Inferior parietal cortex (tissue), 1 donor: ENCODE data around the gene PROC.

Source experiments
- DNase-seq: peaks from one replicate; pipeline ENCODE4 v3.0.0-alpha.2; 2016; ENCODE audit errors: extremely low spot score

Gene PROC

GRCh38 chr2:127418300-127419111 lies at the start of gene PROC:
TSS of gene PROC (plus strand) at chr2:127418427. CDS start at chr2:127419943, 1,516 bp downstream.
- no peak for DNase-seq

GRCh38 chr2:127370010-127370409 lies 48.2 kb upstream of the PROC start:
- DNase-seq = no peak

GRCh38 chr2:127371037-127371436 lies 47.2 kb upstream of the PROC start:
- DNase-seq = no peak

- DNase-seq = no peak
Observed at GRCh38 chr2:127373362-127374083, 44.7 kb upstream of the PROC start.

- no peak for DNase-seq
Observed at GRCh38 chr2:127376257-127376656, 42.0 kb upstream of the PROC start.

- DNase-seq = no peak
Observed at GRCh38 chr2:127377262-127377661, 41.0 kb upstream of the PROC start.

- DNase-seq = no peak
Observed at GRCh38 chr2:127378720-127379119, 39.5 kb upstream of the PROC start.

GRCh38 chr2:127379712-127380355 lies 38.4 kb upstream of the PROC start:
- DNase-seq = no peak

GRCh38 chr2:127381762-127382161 lies 36.5 kb upstream of the PROC start:
- no peak for DNase-seq

GRCh38 chr2:127382831-127383230 lies 35.4 kb upstream of the PROC start:
- no peak for DNase-seq

GRCh38 chr2:127384529-127384928 lies 33.7 kb upstream of the PROC start:
- no peak for DNase-seq

GRCh38 chr2:127386246-127386645 lies 32.0 kb upstream of the PROC start:
- DNase-seq = no peak

- DNase-seq = peak; percentile 66
Observed at GRCh38 chr2:127386764-127387654, 31.2 kb upstream of the PROC start.

GRCh38 chr2:127387655-127388422 lies 30.4 kb upstream of the PROC start, which contains the start of gene MAP3K2:
TSS of gene MAP3K2 (minus strand) at chr2:127387975. CDS start at chr2:127343129, 44,846 bp downstream.
- DNase-seq = peak; percentile 82

- no peak for DNase-seq
Observed at GRCh38 chr2:127388423-127389164, 29.6 kb upstream of the PROC start.

- DNase-seq = no peak
Observed at GRCh38 chr2:127389778-127390435, 28.3 kb upstream of the PROC start.

- DNase-seq = no peak
Observed at GRCh38 chr2:127392133-127392827, 25.9 kb upstream of the PROC start.

- no peak for DNase-seq
Observed at GRCh38 chr2:127392828-127393578, 25.2 kb upstream of the PROC start.
